GM12878 (cell line): ENCODE results near the gene ETV6. TPM values are rescaled to one million over a fixed set of nuclear protein-coding genes. Genes with fewer than 3 reads are reported as not detected.

Experiments
- ASH2L ChIP-seq: fragments of 300-600, 200-600 bp; sonication (generic); IDR thresholded peaks from 2 replicates; pipeline ENCODE4 v1.6.1; 2017; ENCODE audit warnings: low read depth, mild to moderate bottlenecking, borderline replicate concordance
- CBX3 ChIP-seq: fragments of 200-600 bp; sonication (generic); IDR thresholded peaks from 2 replicates; pipeline ENCODE4 v1.6.1; 2016; ENCODE audit warnings: low read depth, borderline replicate concordance
- KAT2A ChIP-seq: conservative IDR thresholded peaks from 2 replicates; pipeline ENCODE4 v1.6.1; 2011; ENCODE audit warnings: low read depth, low read length; ENCODE audit not compliant: control insufficient read depth
- MLLT1 ChIP-seq: fragments of 450-650 bp; IDR thresholded peaks from 2 replicates; pipeline ENCODE4 v1.6.1; 2016; ENCODE audit warnings: mild to moderate bottlenecking
- MTA3 ChIP-seq: IDR thresholded peaks from 2 replicates; pipeline ENCODE4 v1.6.1; 2012; ENCODE audit warnings: low read length, inconsistent platforms, borderline replicate concordance
- POLR2AphosphoS2 ChIP-seq: IDR thresholded peaks from 2 replicates; pipeline ENCODE4 v1.6.1; 2011; ENCODE audit warnings: low read depth, mild to moderate bottlenecking, low read length, improper control_type of control experiment, moderate library complexity
- REST ChIP-seq: IDR thresholded peaks from 2 replicates; pipeline ENCODE4 v1.6.1; 2012; ENCODE audit warnings: mild to moderate bottlenecking, low read depth, low read length
- polyA plus RNA-seq, 11 experiments: library from polyadenylated mRNA; depleted of rRNA in 4 of 11; unstranded in 6 of 11; stranded (reverse) in 5 of 11; fragments of >200 nt; fragmentation: Nextera tagmentation in 4 of 11; fragmentation: Illumina TruSeq in 1 of 11; extraction: Ambion mirVana in 4 of 11; extraction: Trizol in 1 of 11; gene quantifications; 1 replicate in 1 of 11; 2 replicates in 10 of 11; pipeline versions ENCODE4 v1.2.1 to v1.2.3, GENCODE V29; 2011 to 2016; ENCODE audit warnings: inconsistent platforms in 2 of 11, missing spikeins in 2 of 11, low read depth in 1 of 11
- total RNA-seq, 4 experiments: library from RNA; depleted of rRNA in 3 of 4; stranded (reverse); fragments of >200 nt in 3 of 4; fragmentation: Illumina TruSeq in 1 of 4; extraction: Trizol in 1 of 4; gene quantifications; 2 replicates each; pipeline versions ENCODE4 v1.2.1 to v1.2.3, GENCODE V29; 2013 to 2021

The ETV6 gene
- total and polyA plus RNA-seq, 10 of the 15 experiments (the other 5 are each of a cell fraction or from before 2014, with no cell fraction given) = 6.6 to 74.8 (median 24.6) TPM

GRCh38 chr12:11673666-11674461 is 24.4 kb downstream of the ETV6 start (continued):
- no peak for TF ChIP-seq MLLT1
- no peak for TF ChIP-seq POLR2AphosphoS2
- TF ChIP-seq KAT2A = no peak
- TF ChIP-seq ASH2L = no peak
- TF ChIP-seq REST = no peak
- no peak for TF ChIP-seq CBX3
- TF ChIP-seq MTA3 = no peak
- TF ChIP-seq, all 136 proteins: peak for 0
